Activated T-cell treated with anti-CD3 and anti-CD28 coated beads, Interleukin-2, amount 50 U/mL, for 1 hour (primary cell): ENCODE results near the gene ZBTB42.
"Not testable (repeated sequence)": the region's sequence is repeated elsewhere in the genome, so short reads cannot be mapped to it uniquely, and the experiment has no call there.

Source experiments
- DNase-seq: peaks from one replicate; pipeline ENCODE4 v3.0.0-alpha.2; 2020

Gene ZBTB42

GRCh38 chr14:104813286-104813685 is 12.4 kb downstream of the ZBTB42 start:
- DNase-seq: no peak

DNA sequence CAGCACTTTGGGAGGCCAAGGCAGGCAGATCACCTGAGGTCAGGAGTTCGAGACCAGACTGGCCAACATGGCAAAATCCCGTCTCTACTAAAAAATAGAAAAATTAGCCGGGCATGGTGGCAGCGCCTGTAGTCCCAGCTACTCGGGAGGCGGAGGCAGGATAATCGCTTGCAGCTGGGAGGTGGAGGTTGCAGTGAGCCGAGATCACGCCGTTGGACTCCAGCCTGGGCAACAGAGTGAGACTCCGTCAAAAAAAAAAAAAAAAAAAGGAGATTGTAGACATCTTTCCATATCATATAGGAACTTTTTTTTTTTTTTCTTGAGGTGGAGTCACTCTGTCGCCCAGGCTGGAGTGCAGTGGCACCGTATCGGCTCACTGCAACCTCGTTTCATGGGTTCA is 13.8 kb downstream of the ZBTB42 start:
- not testable (repeated sequence) for DNase-seq

DNA sequence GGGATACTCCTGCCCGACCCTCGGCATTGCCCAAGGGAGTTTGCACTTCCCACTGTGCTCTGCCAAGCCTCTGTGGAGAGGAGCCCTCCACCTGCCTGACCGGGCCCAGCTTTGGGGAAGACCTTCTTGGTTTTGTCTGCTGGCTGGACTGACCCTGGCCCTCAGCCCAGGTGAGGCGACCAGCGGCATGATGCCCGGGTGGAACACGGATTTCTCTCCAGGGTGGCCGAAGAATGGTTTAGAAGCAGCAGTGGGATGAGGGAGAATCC is 15.6 kb downstream of the ZBTB42 start:
- DNase-seq: no peak

DNA sequence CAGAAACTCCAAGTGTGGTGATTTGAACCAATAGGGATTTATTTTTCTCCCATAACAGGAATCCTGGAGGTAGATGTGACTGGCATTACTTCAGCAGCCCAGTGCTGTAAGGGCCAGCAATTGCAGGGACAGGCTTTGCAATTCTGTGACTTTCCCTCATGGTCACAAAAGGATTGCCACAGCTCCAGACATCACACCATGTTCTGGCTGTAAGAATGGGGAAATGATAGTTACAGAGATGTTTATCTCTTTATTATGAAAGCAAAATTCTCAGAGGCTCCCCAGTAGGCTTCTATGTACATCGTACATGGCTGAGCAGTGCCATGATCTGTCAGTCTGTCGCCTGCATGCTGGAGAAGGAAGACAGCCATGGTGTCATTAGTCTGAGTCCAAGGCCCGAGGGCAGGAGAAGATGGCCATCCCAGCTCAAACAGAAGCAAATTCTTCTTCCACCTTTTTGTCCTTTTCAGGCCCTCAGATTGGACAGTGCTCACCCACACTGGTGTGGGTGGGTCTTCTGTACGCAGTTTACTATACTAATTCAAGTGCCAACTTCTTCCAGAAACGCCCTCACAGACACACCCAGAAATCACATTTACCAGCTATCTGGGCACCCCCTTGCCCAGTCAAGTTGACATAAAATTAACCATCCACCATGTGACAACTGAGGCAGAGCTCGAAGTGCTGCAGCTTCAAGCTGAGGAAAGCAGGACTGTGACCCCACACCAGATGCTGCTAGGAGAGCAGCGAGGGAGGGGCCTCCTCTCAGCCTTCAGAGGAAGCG is 17.2 kb downstream of the ZBTB42 start:
- DNase-seq: no peak

DNA sequence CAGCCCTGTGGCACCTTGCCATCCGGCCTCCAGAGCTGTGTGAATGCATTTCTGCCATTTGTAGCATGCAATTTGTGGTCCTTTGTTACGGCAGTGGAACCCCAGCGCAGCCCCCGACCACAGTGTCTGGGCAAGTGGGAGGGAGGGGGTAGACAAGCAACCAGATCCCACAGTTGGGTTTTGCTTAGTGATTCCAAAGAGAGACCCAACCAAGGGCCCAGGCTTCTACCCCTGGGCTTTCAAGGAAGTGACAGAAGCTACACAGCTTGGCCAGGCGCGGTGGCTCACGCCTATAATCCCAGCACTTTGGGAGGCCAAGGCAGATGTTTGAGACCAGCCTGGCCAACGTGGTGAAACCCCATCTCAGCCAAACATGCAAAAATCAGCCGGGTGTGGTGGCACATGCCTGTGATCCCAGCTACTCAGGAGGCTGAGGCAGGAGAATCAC is 17.8 kb downstream of the ZBTB42 start:
- DNase-seq: no peak

DNA sequence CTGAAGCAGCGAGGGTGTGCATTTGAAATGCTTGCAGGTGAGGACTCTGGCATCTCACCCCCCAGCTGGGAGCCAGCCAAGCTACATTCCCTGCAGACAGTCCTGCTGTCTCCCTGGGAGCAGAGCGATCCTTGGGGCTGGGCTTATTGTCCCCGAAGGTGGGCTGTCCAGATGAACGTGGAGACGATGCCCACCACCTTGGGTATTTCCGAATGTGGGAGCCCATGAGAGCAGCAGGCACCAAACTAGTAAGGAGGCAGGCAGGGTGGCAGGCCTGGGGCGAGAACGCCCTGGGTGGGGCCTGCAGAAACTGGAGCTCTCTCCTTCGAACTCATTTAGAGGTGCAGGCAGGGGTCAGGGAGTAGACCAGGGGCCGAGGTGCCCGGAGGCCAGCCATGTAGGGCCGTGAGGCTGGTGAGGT is 18.5 kb downstream of the ZBTB42 start:
- DNase-seq: no peak

- no peak for DNase-seq
Measured at GRCh38 chr14:104820669-104821228, 19.8 kb downstream of the ZBTB42 start.

DNA sequence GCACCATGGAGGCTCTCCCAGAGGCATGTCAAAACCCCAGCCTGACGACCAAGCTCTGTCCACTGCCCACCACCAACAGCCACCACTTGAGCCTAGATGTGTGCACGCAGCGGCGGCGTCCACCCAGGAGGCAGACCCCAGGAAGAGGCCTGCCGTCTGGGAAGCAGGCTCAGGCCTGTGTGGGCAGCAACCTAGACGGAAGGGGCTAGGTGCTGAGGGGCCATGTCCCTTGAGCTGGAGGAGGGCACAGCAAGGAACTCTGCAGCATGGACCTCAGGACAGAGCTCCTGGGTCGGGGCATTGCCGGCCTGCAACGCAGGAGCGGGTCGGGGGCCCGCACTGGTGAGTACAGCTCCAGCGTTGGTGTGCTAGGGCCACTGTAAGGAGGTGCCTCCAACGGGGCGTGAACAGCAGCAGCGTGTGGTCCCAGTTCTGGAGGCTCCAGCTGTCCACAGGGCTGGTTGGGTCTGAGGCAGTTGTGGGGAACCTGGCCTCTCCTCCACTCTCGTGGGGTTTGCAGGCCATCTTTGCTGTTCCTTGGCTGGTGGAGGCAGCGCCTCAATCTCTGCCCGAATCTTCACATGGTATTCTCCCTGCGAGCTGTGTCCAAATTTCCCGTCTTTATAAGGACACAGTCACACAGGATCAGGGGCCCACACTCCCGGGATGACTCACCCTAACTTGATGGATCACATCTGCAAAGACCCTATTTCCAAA is 20.5 kb downstream of the ZBTB42 start:
- no peak for DNase-seq

DNA sequence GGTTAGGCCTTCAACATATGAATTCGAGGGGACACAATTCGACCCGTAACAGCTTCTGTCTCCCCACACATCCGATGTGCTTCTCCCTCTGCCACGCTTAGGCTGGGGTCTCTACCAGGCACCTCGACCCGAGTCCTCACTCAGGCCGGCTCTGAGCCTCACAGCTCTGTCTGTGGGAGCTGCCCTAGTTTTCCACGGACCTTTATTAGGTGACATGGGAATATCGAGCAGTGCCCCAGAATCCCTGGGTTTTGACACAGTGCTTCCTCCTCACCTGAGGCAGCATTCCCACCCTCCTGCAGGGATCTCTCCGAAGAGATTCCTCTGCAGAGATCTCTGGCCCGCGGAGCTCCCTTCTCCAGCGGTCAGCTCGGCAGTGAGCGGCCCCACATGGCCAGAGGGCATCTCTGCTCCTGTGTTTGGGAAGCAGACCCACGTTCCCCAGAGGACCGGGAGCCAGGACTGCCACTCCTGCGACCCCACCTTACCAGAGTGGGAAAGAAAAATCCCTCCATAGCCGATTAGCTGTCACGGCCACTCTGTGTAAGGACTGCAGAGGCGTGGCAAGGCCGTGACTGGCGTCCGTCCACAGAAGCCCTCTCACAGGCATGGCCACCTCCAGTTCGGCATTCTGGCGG is 21.2 kb downstream of the ZBTB42 start:
- no peak for DNase-seq

- no peak for DNase-seq
Measured at GRCh38 chr14:104822821-104823615, 22.1 kb downstream of the ZBTB42 start.

DNA sequence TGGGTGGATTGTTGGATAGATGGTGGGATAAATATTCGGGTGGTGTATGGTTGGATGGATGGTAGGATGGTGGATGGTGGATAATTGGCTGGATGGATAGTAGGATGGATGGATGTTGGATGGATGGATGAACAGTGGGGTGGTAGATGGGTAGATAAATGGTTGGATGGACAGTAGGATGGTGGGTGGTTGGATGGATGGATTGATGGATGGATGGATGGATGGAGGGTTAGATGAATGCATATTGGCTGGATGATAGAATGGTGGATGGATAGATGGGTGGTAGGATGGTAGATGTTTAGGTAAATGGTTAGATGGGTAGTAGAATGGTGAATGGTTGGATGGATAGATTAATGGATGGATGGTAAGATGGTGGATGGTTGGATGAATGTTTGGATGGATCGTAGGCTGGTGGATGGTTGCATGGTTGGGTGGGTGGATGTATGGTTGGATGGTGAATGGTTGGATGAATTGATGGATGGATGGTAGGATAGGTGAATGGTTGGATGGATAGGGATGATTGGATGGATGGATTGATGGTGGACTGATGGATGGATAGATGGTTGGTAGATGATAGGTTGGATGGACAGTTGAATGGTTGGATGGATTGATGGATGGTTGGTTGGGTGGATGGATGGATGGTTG is 23.6 kb downstream of the ZBTB42 start:
- no peak for DNase-seq

- DNase-seq: peak; percentile 96
Measured at GRCh38 chr14:104826189-104826860, 25.4 kb downstream of the ZBTB42 start.

DNA sequence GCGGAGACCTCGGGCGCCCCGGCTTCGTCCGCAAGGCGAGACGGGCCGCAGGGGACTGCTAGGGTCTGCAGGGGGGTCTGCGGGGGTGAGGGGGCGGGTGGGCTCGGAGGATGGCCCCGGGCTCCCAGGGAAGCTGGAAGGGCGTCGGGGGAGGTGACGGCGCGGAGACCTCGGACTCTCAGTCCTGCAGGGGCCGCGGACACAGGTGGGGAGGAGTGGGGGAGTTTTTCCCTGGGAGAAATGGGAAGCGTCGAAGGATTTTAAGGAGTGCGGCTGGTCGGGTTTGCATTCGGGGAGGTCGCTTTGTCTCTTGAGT is 25.9 kb downstream of the ZBTB42 start:
- DNase-seq: no peak

- DNase-seq: peak; percentile 60
Measured at GRCh38 chr14:104827177-104828055, 26.5 kb downstream of the ZBTB42 start.

- DNase-seq: no peak
Measured at GRCh38 chr14:104830781-104831180, 29.9 kb downstream of the ZBTB42 start.

GRCh38 chr14:104836171-104836935 is 35.5 kb downstream of the ZBTB42 start:
- DNase-seq: not testable (repeated sequence)

DNA sequence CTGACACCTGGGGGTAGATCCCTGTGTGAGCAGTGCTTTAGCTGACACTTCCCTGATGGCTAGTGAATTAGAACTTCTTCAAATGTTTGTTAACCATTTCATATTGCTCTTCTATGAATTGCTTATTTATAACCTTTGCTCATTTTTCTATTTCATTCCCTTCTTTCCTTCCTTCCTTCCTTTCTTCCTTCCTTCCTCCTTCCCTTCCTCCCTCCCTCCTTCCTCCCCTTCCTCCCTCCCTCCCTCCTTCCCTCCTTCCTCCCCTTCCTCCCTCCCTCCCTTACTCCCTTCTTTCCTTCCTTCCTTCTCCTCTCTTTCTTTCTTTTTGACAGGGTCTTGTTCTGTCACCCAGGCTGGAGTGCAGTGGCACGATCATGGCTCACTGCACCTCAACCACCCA is 40.8 kb downstream of the ZBTB42 start:
- DNase-seq: no peak

GRCh38 chr14:104843006-104843405 is 42.1 kb downstream of the ZBTB42 start:
- no peak for DNase-seq

- no peak for DNase-seq
Measured at GRCh38 chr14:104843442-104844305, 42.8 kb downstream of the ZBTB42 start.
